Smooth muscle cell of the brain vasculature (primary cell): ENCODE results near the gene HMX1.

Experiments used
- DNase-seq: peaks from one replicate; pipeline ENCODE4 v3.0.0-alpha.2; 2012; ENCODE audit warnings: low read depth, low spot score

Gene HMX1

DNA sequence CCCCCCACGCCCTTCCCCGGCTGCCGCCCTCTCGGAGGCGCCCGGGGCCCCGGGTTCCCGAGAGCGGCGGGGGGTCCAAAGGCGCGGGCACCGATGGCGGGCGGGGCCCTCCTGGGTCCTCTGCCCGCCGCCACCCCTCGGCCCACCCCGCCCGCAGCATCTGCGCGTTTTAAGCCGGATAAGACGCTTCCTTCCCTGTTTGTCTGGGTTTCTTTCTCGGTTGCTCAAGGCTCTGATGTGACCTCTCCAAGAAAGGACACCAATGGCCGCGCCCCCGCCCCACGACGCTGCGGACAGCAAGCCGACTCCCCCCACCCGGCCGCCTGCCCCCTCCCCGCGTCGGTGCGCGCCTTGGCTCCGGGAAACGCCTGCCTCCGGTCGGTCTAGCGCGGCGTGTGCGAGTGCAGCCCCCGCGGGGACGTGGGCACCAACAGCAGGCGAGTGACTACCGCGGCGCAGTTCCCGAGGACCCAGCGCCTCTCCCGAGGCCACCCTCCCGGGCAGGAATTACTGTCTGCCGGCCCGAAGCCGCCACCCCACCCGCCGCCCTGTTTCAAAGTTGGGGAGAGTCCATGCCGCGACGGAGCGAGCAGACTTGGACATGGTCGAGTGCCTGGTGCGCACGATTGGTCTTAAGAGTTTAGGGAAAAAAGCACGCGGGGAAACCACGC, 21.1 kb upstream of the HMX1 start:
- no peak for DNase-seq

DNA sequence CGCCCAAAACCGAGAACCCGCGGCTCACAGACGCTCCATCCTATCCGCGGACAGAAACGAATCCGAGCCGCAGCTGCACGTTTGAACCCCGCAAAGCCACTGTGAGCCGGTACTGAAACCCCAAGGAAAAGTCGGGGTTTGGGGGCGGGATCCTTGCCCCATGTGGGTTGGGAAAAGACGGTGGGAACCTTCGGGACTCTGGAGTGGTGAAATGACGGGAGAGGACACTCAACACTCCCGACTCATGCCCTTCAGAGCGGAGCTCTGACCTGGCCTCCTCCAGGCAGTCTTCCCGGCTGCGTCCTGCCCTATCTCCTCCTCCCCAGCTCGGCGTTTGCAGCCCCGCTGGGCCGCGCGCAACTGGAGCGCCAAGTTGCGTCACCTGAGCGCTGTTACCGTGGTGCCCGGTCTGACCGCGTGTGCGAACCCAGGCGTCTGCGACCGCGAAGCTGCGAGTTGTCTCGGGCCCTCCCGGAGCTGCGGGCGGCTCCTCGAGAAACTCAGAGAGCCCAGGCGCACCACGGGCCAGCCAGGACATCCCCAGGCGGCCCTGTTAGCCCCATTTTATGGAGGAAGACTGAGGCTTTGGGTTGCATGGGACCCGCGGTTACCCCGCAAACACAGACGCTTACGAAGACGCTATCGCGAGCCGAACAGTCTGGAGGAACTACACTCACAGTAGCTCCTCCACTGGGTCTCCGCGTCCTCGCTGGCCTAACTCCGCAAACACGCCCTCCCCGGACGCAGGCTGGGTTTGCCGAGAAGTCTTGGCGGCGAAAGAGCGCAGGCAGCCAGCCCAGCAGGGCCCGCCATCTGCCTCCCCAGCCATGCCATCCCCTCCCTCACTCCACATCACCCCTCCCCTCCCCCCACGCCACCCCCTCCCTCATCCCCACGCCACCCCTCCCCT, 20.3 kb upstream of the HMX1 start:
- no peak for DNase-seq

DNA sequence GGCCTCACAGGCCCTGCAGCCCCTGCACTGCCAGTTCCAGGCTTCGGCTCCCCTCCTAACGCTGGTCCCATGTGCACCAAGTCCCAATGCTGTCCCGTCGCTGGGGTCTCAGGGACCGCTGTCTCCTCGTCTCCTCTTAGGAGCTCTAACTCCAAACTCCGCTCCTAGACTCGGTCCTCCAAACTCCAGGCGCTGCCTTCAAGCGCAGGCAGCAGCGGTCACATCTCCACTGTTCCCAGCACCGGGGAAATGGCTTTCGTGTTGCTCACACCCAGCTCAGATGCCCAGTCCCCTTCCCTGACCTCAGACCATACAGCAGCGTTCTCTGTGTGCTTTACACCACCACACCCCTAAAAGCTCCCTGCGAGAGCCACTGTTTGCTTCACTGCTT, 19.6 kb upstream of the HMX1 start:
- no peak for DNase-seq

DNA sequence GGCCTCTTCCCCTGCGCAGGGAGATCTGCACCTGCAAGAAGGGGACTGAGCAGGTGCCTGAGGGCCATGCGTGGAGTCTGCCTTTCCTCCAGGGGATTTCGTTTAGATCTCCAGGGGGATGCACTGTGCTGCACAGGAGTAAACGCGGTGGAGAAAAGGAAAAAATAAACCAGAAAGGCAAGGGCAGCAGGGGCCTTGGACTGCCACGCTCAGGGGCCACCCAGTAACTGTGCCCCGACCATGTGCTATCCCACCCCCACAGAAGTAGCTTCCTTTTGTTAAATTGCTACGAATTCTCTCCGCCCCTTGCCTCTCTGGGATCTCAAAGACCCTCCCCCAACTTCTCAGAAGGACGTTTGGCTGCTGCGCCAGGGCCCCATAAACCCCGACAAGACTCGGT, 17.2 kb upstream of the HMX1 start:
- no peak for DNase-seq

DNA sequence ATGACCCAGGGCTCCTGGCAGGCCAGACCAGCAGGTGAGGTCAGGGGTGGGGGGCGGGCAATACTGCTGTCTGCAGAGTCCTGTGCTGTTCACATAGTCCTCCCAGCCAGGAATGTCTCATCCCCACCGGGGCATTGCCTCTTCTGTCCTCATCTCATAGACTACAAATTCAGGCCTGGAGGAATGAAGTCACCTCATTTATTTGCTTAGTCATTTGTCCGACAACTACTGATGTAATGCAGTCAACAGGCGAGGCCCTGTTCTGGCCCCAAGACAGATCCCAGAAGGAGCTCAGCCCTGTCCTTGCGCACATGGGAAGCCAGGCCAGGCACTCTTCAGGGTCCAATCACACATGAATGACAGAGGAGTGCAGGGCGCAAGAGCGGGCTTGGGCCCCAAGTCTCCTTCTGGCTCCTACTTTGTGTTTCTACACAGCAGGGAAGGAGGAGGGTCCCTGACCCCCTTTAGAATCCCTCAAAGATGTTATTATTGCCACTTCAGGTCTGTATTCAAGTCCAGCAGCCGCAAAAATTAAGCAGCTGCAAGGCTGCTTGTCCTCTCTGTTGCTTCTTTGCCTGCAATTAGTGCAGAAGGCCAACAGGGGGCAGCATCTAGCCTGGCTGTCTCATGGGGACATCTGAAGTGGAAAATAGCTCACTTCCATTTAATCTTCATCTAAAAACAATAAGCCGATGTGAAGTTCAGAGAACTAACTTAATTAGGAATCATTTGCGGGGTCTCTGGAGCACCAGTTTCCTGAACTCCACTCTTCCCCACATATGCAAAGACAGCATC, 15.2 kb upstream of the HMX1 start:
- no peak for DNase-seq

DNA sequence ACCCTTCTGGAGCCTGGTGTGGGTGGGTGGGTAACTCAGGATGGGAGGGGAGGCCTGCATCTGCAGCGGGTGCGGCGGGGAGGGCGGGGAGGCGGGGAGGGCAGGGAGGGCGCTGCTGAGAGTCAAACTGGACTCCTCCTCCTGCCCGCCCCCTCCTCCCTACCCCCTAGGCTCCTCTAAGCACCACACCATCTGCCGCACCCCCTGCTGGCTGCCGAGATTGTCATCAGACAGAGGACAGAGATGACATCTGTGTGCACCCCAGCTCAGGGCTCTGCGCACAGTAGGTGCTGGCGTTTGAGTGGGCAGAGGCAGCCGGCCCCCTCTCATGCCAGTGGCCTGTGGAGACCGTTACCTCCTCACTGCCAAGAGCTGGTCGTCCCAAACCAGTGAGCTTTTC, 10.6 kb upstream of the HMX1 start:
- DNase-seq, result no peak

DNA sequence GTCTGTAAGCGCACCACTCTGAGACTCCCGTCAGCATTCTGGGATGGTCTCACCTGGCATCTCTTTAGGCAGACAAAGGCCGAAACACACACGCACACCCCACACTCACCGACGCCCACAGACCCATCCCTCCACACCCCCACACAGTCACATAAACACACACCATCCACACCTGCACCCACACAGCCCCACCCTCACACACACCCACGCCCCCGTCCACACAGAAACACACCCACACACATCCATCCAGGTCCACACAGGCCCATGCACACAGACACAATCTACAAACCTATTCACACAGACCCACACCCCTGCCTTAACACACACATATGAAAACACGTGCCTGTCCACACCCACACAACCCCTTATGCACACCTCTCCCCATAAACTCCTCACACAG, 9.2 kb upstream of the HMX1 start:
- no peak for DNase-seq

DNA sequence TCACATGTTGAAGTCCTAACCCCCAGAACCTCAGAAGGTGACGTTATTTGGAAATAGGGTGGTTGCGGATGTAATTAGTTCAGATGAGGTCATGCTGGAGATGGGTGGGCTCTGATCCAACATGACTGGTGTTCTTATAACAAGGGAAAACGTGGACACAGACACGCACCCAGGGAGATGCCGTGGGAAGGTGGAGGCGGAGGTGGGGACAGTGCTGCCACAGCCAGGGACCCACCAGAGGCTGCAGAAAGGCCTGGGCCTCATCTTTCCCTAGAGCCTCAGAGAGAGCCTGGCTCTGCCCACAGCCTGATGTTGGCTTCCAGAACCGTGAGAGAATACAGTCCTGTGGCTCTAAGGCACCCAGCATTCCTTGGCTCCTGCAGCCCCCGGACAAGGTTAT, 7.9 kb upstream of the HMX1 start:
- DNase-seq, result no peak

DNA sequence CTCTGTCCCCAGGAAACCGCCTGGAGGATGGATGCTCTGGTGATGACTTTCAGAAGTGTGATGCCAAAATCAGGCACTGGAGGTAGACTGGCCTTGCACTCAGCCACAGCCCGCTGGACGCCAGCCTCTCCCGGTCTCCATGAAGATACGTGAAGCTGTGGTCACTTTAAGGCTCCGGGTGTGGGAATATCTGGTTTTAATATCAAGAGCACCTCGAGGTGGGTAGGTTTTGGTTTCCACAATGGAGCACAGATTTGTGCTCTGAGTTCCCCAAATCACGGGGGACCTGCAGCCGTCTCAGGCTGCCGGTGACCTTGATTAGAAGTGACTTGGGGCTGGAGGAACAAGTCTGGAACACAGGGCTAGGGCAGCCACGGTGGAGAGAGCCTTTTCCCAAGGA, 6.8 kb upstream of the HMX1 start:
- DNase-seq, result no peak

DNA sequence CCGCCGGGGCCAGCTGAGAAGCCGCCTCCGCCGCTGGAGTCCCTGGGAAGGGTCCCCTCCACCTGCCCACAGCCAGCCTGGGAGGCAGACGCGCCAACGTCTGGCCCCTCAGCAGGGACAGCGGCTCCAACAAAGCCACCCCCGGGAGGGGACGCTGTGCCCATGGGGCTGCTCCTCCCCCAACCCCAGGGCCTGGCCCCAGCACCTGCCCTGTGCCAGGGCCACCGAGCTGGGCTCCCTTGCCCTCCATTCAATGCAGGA, 6.1 kb upstream of the HMX1 start:
- DNase-seq, result no peak

DNA sequence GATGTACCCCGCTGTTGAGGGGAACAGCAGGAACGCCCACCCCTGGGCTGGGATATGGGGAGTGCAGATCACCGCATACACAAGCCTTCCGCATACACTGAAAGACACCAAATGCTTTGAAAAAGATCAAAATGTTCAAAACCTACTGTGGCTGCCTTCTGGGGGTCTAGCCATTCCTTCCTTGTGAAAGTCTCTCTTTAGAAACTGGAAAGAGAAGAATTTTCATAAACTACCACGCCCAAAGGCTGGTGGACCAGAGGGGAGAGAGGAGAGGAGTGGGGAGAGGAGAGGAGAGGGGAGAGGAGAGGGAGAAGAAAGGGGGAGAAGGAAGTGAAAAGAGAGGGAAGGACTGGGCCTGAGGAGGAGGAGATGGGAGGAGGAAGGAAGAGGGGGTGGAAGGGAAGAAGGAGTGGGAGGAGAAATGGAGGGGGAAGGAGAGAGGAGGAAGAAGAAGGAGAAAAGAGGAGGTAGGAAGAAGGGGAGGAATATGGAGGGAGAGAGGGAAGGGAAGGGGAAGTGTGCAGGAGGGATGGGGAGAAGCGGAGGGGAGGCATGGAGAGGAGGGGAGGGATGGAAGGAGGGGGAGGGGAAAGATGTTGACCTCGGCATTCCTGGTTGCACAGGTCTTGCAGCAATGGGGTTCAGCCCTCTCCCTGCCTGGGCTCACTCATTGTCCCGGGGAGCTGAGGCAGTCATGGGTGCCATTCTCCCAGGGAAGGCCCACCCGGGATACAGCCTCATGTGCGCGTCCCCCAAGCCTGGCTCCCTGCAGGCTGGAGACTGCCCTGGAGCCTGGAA, 5.5 kb upstream of the HMX1 start:
- no peak for DNase-seq

DNA sequence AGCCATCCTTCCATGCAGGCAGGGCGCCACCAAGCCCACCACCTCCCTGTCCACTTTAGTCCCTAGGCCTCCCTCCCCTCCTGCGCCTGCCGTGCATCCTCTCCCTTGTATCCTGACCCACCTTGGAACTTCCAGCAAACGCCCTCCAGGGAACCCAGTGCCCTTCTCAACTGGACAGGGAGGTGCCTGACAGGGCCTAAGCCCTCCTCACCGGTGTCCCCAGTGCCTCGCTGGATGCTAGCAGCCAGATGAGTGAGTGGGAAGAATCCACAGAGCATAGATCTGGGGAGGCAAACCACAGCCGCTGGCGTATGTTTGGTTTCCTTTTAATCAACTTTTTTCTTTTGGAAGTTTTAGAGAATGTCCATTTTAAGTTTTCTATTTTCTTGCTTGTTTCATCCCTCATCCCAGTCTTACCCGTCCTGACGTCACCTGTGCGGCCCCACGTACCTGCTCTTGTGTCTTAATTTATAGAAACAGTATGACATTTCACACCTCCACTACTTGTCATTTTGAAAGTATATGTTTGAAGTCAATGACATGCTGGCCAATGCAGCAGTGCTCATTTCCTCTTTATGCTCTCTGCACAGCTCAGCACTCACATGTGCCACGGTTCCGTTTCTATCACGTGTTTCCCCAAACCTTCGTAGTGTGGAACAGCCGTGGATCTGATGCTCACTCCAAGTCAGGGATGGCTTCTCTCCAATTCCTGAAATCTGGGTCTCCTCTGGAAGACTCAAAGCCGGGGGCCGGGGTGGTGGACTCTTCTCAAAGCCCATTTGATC, 3.4 kb upstream of the HMX1 start:
- DNase-seq, result no peak

DNA sequence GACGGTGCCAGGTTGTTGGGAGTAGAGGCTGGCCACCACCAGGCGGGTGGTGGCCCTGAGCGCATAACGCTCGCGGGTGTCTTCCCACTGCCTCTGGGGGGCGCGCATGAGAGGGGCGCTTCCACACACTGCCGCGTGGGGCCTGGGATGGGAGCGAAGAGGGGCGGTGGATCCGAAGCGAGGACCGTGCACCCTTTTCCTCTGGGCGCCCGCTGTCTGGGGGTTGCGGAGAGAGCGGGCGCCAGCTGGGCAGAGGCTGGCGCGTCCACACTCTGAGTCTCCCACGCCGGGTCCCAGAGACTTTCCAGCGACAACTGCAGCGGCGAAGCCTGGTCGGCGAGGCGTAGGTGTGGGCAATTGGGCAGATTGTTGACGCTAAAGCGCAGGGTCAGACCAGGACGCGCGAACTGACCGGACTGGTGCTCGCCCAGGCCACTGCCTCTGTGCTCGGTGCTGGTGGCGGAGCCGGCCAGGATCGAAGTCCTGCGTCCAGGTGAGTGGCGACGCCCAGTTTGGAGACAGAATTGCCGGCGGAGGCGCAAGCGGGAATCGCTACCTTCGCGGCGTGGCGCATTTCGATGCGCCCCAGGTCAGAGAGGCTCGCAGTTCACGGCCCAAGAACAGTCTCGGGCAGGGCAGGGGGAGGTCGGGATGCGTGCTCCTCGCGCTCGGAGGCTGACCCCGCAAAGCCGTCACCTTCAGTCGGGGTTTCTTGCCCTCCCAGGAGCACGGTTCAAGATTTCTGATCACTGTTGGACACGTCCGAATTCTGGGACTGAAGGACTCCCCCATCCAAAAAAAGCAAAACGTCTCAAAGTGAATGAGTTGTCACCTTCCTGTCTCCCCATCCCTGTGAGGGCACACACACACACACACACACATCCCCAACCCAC, 2.6 kb upstream of the HMX1 start:
- DNase-seq, result no peak

DNA sequence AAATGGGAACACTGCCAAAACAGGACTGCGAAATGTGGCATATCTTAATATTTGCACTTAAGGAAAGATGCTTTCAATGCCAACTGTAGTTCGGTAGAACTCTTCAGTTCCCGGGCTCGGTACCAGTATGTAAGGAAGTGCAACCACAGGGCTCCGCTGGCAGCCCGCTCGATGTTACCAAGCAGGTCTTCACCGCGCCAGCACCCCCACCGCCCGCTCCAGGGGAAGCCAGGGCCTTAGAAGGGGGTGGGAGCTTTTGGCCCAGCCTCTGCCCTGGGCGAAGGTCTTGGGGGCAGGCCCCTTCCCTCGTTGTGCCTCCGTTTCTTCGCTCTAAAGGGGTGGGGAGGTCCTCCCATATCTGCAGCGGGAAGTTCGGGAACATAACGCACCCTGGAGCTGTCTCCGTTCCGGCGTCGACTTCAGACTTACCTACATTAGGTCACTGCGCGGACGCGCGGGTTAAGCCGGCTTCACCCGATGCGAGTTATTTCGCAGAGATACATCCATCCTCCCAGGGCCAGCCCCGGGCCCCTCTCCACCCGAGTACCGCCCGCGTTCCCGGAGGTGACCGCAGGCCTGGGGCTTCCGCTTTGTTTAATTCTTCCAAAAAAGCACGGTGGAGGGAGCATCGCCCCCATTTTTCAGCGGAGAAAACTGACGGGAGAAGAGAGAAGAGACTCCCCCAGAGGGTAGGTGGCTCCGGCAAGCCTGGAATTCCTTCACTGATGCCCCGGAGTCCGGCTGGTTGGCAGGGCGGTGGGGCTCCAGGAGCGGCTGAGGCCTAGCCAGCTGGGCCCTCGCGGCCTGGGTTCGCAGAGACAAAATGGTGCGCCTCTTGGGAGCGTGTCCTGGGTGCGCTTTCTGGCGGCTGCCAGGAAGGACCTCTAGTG, 1.0 kb upstream of the HMX1 start:
- DNase-seq, result no peak

DNA sequence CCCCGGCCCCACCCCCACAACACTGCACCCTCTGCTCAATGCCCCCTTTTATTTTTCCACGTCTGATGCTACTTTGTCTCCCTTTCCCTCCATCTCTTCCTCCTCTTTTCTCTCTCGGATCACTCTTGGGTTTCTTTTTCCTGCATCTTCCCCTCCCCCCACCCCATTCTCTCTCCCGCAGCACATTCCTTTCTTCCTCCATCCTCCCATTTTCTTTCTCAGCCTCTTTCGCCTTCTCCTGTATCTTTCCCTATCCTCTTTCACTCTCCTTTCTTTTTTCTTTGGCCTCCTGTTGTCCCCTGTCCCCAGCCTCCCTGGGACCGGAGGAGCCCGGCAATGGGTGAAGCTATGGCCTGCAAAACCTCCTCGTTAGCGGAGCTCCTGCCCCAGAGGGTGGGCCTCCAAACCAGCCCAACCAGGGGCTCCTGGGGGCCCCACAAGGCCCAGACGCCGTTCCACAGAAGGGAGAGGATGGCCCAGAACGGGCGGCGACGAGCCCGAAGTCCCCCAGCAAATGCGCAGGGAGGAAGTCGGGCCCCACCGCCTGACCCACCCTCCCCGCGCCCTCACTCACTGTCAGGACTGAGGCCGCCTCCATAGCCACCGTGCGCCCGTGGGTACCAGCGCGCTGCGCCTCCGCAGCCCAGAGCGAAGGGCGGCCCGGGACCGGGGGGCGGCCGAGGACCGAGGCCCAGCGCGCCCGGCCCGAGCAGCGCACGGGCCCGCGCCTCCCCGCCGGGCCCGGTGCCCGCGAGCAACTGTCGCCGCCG, 807 bp downstream of the HMX1 start:
- no peak for DNase-seq

DNA sequence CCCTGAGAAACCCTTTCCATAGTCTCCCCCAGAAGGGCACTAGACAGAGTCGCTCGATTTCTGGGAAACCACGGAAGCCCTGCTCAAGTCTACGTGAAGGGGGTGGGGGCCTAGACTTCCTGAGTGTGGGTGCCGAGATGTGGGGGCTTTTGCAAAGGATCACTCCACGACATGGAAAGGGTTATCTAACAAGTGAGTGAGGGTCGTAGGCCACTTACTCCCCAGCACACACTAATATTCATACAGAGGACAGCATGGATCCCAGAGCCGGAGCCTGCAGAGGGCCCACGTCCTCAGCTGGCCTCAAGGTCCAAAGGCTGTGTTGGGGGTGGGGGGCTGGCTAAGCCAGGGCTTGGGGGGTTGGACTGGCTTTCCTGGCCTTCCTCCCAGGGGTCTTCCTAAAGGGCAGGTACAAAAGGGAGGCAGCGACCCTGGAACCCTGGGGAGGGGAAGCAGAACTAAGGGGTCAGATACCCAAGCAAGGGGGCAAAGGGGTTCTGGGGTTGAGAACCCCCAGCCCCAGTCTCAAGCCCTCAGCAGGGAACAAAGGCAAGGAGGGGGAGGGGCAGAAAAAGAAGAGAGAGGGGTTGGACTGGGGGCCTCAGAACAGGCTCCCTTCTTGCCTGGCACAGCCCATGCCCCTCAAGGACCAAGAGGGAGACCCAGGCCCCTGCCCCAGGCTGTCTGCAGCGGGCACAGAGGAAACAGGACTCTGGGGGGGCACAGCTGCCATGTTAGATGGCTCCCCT, 1.6 kb downstream of the HMX1 start:
- no peak for DNase-seq
